Tongue (tissue), 2 donors: ENCODE data around the gene SLCO3A1. TPM values are rescaled to one million over a fixed set of nuclear protein-coding genes. Genes with fewer than 3 reads are reported as not detected.

ENCODE experiments used
- DNase-seq: peaks from one replicate; pipeline ENCODE4 v3.0.0-alpha.2; 2015
- total RNA-seq: library from RNA; depleted of rRNA; stranded (reverse); fragments of >200 nt; gene quantifications from one replicate; pipeline ENCODE4 v1.2.3, GENCODE V29; 2014

The SLCO3A1 gene
- total RNA-seq, 1 donor from 2014 or later: 10.7 TPM

DNA sequence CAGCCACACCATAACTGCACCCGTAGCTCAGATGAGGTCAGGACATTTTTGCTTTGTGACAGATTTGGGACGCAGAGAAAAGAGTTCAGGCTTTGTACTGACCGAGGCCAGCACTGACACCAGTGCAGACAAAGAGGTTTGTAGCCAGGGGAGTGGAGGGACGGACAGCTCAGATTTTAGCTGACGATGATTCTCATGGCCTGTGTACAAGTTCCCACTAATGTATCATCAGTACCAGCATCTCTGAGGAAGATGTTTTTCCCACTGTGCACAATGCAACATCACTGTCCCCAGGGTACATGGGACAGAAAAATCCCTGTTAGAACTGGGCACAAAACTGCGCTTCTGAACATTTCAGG, 112.7 kb downstream of the SLCO3A1 start:
- no peak for DNase-seq

DNA sequence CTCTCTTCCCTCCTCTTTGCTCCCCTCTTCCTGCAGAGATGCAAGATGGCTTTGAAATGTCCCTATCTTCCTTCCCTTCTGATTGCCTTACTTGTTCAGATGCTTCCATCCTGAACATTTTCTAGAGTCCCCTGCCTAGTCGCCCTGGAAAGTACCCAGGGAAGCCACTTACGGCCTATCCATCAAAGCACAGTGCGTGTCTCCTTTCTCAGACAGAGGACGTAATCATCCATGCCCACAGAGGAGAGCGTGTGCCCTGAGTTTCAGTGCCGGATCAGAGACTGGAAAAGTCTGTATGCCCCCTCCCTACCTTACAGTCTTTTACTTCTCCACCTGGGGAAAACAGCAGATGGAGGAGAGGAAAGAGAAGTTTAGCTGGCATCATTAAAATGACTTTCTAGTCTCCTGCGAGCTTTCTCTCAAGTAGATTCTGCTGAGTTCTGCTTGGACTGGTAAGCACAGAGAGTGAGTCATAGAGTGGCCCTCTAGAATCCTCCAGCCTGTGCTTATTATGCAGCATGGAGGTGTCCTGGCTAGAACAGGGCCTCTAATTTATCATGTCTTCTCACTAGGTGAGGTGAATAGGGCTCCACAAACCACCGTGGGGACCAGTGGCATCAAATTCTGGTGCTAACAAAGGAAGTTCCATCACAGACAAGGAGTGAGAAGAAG, 114.6 kb downstream of the SLCO3A1 start:
- DNase-seq: no peak

DNA sequence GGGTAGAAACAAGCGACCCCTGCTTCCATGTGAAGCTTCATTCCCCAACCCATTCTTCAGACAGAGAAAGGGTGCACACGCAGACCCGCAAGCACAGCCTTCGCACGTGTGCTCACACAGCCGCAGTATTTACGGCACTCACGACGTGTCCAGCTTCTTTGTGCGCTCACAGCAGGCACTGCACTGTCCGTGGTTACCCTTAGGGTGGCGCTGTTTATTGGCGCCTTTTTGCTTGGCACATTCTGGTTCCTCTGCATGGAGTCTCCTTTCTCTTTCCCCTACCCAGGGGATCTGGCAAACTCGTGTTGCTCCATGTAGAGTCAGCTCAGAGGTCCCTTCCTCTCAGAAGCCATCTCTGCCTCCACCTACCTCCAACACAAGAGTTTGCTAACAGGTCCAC, 115.1 kb downstream of the SLCO3A1 start:
- no peak for DNase-seq

DNA sequence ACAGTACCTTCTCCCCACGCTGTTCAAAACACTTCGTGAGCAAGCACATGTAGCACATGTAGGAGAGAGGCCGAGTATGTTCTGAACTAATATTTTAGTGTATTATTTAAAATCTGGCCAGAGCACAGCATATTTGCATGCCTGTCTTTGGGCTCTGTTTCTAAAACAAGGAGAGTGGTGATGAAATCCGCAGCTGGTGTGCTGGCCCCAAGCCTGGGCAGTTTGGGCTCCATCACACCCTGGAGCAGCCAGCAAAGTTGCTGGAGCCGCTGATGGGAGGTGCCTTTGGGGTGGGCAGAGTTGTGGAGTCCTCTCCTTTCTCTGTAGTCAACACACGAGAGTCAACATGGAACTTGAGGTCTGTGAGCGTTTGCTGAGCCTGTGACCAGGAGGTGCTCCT, 116.6 kb downstream of the SLCO3A1 start:
- peak; percentile 75 for DNase-seq

DNA sequence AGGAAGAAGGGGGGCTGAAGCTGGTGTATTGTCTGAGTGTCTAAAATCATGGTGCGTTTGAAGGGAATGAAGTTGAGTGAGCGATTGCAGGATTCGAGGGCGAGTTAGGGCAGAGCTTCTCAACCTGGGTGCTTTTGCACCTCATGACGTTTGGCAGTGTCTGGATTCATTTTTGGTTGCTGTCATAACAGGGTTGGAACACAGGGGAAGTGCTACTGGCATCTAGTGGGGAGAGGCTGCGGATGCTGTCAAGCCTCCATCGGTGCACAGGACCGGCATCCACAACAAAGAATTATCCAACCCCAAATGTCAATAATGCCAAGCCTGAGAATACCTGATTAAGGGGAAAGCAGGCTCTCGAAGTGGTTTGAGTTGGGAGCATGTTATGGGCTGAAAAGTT, 120.0 kb downstream of the SLCO3A1 start:
- DNase-seq: no peak

DNA sequence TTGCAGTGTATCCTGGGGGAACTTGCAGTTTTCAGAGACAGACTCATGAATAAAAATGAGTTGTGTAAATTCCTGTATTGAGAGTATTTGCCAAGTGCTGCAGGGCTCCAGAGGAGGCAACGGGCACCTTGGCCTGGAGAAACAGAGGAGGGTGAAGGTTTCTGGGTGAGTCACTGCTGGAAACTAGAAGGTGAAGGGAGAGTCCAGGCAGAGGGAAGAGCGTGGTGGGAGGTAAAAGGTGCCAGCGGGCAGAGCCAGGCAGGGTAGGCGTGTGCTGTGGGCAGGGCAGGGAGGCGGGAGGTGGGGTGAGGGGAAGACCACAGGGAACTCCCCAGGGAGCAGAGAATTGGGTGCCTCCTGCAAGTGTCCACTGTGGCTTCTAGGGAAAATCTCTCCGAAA, 120.8 kb downstream of the SLCO3A1 start:
- no peak for DNase-seq

DNA sequence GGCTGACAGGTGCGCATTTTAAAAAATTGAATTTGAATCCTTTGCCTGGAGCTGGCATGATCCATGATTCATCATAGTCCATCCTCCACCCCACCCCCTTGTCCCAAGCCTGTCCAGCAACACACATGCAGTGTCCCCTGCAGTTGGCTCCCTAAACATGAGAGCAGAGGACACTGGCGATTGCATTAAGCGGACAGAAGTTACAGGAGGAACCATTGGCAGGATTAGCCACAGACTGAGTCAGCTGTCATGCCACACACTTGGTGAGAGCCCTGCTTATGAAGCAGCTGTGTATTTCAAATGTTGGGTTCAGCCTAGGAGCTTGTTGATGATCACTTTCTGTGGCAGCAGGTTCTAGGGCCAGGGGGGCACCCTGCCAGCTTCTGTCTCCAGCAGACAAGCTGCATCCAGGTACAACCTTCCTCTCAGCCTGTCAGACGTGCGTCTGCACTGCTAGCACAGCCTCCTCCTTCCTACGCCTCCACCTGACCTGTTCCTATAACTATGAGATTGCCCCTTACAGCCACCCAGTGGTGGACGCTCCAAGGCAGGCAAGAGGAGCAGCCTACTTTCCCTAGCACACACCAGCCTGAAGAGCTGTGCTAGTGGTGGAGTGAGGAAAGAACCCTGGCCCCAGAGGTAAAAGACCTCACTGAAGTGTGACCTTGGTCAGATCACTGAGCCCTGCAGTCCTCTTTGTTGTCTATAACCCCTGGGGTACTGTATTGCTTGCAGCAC, 121.9 kb downstream of the SLCO3A1 start:
- peak; percentile 44 for DNase-seq

DNA sequence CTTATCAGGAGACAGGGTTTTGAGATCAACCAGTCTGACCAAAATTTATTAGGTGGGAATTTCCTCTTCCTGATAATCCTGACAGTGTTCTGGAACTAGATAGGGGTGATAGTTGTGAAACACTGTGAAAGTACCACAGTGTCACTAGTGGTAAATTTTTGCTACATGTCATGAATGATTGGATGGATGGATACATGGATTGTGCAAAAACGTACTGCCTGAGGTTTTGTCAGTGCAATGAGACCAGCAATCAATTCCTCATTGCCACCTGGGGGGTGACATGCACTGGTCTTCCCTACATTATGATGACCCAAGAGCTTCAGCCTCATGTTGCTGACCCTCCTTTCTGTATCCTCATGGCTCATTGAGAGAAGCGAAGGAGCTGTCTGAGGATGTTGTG, 123.5 kb downstream of the SLCO3A1 start:
- no peak for DNase-seq

DNA sequence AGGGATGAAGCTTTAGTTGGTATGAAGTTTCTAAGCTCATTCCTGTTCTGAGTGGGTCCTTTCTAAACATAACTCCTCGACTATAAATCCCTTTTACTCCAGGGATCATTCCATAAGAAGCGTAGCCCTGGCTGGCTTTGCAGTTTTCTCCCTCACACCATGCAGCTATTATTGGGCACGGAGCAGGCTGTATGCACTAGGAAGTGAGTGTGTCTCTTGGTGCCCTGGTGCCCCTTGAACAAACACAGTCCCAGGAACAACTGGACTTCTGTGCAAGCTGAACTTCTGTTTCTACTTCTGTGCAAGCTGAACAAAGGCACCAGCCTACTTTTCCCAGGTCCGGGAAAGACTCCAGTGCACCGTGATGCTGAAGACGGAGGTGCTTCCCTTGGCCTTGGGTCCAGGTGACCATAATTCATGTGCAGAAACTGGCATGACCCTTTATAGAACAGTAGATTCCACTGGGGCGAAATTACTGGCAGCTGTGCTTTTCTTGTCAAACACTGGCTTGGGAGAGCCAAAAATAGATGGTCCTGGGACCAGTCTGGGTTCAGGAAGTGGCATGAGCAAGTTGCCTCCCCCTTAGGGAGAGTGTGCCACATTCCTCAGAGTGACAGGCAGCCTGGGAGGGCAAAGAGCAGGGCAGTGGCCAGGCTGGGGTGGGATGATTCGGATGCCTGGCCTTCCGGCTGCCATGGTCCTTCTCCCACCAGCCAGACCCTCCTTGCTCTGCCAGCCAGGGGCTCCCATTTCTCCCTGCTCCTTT, 127.2 kb downstream of the SLCO3A1 start:
- DNase-seq: peak; percentile 32

DNA sequence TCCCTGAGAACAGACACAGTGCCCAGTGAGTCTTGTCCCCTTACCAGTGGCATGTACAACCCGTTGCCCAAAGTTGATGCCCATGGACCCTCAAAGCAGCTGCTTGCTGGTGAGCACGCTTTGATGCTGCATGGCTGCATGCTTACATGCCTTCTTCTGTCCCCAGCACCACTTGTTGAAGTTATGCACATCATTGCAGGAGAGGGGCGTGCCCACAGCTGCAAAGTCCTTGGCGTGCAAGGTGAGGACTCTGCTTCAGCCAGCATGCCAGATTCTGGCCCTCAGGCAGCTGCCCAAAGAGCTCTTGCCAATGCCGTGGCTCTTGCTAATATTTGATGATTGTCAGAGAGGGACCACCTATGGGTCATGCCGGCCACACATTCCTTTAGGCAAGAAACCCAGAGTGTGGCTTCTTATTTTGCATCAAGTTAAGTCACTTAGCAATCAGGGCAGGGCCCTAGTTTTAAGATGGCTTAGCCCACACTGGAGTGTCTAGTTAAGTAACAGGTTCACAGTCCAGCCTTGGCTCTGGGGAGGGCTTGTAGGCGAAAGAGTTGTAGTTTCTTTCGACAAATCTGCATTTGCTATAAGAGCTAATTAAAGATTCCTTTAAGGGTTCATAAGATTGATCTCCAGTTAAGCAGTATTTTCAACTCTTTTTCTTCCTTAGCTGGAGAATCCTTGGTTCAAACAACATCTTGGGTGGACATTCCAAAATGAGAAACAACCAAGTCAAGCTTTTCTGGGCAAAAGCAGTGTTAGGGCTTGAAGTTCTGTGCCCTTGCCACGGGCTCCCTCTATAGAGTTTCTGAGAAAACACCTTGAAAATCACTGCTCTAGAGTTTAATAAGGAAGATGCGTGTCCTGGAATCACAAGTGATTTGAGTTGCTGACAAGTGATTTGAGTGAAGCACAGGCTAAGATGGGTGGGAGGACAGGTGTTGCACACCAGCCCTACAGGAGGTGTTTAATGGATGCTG, 128.6 kb downstream of the SLCO3A1 start:
- DNase-seq: no peak

DNA sequence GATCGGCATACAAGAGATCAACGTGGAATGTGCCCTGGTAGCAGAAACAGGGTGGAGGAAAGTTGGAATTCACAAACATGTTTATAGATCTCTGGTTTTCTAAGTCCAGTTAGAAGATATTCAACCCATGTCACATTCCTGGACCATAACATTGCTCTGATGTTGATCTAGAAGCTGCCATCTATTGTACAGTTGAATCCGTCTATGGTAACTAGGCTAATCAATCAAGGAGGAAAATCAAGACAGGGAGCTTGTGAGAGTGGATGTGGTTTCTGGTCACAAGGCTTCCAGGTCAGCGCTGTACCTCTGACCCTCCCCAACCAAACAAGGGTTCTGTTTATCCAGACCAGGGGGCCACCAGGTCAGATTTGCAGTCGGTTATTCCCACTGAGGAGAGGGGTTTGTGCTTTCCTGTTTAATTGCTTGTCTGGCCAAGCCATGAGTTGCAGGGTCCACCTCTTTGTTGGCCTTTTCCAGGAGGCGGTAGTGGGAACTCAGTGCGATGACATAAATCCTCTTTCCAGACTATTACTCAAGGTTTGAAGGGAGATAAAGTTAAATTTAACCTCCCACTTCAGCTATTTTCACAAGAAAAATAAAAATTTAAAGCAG, 130.3 kb downstream of the SLCO3A1 start:
- DNase-seq: no peak

DNA sequence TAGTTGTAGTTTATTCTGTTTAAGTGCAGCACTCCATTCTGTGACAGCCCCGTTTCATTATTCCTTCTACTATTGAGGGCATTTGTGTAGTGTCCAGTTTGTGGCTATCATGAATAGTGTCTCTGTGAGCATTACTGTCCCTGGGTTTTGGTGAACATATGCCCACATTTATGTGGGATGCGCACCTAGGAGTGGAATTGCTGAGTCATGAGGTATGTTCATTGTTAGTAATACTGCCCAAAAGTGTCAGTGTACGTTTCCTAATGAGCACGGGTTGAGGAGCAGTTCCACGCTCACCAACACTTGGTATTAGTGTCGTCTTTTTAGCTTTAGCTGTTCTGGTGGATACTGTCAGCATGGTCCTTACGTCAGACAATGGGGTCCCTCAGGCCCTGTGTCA, 131.8 kb downstream of the SLCO3A1 start:
- no peak for DNase-seq

DNA sequence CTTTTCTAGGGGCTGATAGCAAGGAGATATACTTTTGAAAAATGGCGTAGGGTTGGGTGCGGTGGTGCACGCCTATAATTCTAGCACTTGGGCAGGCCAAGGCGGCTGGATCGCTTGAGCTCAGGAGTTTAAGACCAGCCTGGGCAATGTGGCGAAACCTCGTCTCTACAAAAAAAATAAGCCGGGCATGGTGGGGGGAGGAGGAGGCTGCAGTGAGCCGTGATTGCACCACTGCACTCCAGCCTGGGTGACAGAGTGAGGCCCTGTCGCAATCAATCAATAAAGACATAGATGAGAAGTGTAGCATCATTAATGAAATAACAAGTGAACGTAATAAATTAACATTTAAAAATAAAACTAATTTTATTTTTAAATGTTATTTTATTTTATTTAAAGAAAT, 134.6 kb downstream of the SLCO3A1 start:
- DNase-seq: no peak

DNA sequence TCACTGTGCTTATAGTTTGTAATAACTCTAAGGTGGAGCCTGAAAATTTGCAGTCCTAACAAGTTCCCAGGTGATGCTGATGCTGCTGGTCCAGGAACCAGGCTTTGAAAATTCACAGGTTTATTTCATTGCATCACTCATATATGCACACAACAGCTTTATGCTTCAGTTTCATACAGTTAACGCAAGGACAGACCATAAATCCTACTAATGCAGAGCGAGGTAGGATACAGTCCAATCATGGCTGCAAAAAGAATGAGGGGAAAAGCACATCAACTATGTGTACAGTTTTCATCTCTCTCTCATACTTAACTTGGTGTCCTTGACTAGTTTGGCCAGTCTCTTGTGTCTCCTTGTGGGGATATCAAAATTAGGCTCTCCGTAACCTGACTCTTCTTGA, 135.1 kb downstream of the SLCO3A1 start:
- no peak for DNase-seq

DNA sequence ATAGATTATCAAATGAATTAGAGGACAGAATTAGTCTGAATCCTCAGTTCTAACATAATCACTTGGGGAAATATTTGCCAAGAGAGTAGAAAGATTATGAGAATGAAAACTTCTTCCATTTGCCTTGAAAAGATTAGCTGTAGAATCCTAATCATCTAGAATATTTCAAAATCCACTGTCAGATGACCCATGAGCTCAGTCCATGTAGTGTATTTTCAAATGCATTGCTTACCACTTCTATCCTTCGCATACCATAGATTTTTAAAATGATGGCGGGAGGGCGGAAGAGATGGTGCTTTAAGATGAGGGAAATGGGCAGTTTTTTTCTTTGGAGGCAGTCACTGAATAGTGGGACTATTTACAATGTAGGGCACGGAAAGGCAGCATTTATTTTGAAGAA, 136.3 kb downstream of the SLCO3A1 start:
- DNase-seq: no peak

DNA sequence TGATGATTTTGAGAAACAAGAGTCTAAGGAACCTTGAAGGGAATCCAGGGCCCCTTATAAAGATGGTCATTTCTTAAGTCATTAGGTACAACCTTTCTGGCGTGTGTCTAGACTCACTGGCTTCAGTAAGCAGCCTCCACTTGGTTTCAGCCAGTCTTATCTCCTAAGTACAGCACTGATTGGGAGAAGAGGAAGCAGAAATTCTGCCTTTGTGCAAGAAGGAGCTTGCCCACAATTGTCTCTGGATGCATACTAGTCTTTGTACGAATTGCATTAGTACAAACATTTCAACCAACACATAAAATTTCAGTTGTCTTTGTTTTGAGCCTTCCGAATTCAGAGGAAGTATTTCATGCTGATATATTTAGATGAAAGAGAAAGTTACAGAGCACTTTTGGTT, 139.4 kb downstream of the SLCO3A1 start:
- no peak for DNase-seq

DNA sequence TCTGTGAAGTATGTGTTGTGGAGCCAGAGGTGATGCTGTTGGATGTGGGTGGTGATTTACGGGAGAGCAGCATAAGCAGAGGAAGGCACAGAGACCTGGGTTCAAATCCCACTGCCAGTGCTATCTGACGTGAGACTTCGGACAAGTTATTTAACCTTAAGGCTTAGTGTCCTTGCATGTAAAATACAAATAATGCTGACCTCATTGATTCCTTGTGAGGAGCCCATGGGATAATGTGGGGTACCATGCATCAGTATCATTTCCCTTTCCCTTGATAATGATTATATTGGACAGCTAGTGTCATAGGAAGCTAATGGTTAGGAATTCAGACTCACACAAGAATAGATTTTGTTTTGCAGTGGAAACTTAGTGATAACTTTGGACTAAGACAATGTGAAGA, 141.6 kb downstream of the SLCO3A1 start:
- DNase-seq: no peak

DNA sequence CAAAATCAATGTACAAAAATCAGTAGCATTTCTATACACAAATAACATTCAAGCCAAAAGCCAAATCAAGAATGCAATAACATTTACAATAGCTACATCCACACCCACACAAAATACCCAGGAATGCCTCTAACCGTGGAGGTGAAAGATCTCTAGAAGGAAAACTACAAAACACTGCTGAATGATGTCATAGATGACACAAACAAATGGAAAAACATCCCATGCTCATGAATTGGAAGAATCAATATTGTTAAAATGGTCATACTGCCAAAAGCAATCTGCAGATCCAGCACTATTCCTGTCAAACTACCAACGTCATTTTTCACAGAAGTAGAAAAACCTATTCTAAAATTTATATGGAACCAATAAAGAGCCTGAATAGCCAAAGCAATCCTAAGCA, 143.7 kb downstream of the SLCO3A1 start:
- DNase-seq: no peak

DNA sequence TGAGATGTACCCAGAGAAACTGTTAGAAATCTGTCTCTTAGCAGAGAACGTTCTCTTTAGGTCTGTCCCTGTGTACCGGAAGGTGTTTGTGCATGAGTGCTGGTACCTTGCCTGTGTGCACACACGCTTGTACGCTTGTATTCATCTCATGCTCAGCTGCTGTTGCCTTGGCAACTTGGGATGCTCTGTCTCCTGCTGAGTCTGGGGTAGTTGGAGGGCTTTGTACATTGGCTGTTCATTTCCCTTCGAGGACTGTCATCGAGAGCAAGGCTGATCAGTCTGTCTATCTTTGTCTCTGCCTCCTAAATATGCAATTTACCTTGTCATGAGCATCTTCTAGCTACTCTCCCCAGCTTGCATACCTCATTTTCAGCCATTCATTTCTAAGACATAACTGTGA, 147.2 kb downstream of the SLCO3A1 start:
- no peak for DNase-seq

DNA sequence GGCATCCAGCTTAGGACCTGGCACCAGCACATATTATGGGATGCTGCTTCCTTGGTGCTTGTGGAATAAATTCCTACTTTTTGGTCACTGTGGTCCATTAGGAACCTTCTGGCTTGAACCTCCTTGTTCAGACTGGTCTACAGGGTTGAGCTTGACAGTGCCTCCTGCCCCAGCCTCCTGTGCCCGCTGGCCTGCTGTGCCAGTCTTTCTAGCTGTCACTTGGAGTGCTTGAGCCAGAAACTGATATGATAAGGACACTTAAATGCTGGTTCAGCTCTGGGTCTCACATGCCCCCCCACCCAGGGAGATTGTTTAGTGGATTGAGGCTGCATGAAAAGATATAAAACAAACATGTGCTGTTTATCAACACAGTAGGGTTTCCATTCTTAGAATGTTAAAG, 147.8 kb downstream of the SLCO3A1 start:
- DNase-seq: no peak

DNA sequence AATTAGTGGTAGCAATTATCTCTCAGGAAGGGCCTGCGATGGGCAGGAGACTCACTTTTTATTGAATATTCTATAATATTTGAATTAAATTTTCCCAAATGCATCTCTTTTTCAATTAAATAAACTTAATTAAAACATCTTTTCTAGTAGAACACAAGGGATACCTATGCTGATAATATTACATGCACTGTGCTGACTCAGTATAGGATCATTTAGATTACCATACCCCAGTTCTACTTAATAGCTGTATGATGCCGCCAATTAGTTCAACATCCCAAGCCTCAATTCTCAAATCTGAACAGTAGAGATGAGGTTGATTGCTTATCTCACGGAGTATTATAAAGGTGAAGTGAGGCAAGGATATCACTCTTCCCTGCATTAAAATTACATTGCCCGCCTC, 149.2 kb downstream of the SLCO3A1 start:
- DNase-seq: no peak

DNA sequence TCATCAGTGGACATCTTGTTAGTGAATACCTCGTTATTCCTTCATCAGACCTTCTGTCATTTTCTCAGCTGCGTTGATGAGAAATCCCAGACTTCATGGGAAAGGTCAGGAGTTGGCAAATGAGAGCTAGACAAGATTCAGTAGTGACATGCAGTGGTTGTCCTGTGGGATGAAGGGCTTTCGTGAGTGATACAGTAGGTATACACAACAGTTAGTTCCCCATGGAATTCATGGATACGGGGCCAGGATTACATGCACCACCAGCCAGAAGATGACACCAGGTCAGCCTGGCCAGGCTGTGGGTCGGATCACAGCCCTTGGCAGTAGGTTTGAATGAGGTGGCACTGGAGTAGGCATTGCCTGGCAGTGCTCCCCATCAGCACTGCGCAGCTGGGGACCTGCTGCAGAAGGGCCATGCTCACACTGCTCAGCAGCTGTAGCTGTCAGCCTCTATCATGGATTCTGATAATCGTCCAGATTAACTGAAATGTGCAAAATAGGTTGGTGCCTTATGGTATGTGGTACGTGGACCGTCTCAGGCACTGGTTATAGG, 150.1 kb downstream of the SLCO3A1 start:
- no peak for DNase-seq
